Sciatic nerve (tissue), 2 donors: ENCODE measurements around the gene XRRA1. TPM values are rescaled to one million over a fixed set of nuclear protein-coding genes. Genes with fewer than 3 reads are reported as not detected.
"Not testable (repeated sequence)": the region's sequence is repeated elsewhere in the genome, so short reads cannot be mapped to it uniquely, and the experiment has no call there.

Source experiments
- ATAC-seq: fragments of 200-7000 bp; cut with Tn5 transposase; one replicate; pipeline ENCODE4 v1.9.1; 2020; ENCODE audit warnings: mild to moderate bottlenecking, moderate library complexity
- DNase-seq: peaks from one replicate; pipeline ENCODE4 v3.0.0-alpha.2; 2020; ENCODE audit warnings: low spot score
- intact Hi-C: fragments of 100-400 bp; cut with DNase I; formaldehyde crosslinking; loops from one replicate; pipeline ENCODE4 v1.14.2; 2022
- total RNA-seq: library from RNA; stranded (reverse); fragmentation: NEBNext Ultra II Directional; extraction: Animal tissue kit (Norgen Biotek cat#: 25700); gene quantifications from one replicate; pipeline ENCODE4 v1.2.1, GENCODE V29; 2021
- donor health status: DM: no; HTN: no; CAD: no.
- donor health status: DM: no; HTN: no; CAD: no.

XRRA1 gene
- total RNA-seq, 1 donor from 2014 or later = 18.5 TPM

DNA sequence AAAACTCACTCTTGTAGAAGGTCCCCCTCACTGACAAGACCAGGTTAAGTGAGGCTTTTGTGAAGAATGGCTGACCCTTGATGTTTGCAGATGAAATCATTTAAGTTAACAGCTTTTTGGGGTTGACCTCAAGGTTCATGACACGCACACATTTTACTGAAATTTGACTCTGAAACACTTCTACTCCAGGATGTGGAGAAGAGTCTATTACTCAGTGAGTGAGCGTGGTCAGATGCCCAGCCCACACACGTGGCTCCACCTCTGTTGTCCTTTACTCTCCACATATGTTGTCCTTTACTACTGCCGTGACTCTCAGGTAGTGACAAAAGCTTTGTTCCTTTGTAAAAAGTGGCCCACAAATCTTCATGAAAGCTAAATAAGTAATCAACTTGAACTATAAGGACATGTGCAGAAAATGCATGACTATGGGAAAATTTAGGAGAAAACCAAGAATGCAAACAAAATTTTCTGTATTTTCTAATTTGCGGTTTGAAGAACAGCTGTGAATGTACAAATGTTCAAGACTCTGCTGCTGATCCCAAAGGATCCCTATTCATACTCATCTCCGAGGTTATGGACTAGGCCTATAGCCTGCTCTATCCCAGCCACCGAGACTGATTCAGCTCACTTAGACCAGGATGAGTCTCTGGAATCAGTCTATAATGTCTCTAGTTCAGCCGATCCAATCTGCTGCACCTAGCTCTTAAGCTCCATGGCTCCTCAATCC lies 22.4 kb downstream of the XRRA1 start:
- no peak for ATAC-seq
- no peak for DNase-seq
- intact Hi-C loops = no loop called here

DNA sequence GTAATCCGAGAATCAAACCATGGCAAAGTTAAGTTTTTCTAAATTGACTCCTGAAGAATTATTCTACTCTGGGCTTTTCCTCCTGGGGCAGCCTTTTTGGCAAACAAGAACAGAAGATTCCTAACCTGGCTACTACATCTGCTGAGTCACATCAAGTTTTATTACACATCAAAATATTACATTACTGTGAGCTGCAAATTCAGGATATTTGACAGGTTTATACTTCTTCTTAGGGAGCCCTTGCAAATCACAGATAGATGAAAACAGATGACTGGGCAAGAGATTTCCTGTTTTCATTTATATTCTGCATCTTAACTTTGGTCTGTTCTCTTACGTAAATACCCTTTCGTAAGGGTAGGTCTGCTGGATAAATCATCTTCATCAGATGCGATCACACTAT lies 23.6 kb downstream of the XRRA1 start:
- no peak for DNase-seq
- intact Hi-C loops = no loop called here

DNA sequence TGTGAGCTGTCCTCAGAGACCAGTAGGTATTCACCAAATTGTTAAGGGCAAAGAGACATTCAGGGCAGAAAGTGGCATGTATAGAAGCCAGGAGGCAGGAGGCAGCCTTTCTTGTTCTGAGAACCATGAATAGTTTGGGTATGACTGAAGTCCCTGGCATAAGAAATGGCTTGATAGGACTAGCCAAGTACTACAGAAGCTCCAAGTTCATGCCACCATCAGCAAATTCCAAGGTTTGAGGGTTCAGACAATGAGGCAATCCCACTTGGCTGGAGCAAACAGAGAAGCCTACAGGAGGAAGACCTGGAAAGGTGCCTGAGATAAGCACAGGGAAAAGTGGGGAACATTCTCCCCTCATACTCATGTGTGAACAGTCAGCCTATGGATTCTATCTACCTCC lies 25.8 kb downstream of the XRRA1 start:
- intact Hi-C loops = no loop called here
- ATAC-seq (no peak), DNase-seq (no peak)

More for the DNA sequence above, 23.6 kb downstream of the XRRA1 start:
- no peak for ATAC-seq

DNA sequence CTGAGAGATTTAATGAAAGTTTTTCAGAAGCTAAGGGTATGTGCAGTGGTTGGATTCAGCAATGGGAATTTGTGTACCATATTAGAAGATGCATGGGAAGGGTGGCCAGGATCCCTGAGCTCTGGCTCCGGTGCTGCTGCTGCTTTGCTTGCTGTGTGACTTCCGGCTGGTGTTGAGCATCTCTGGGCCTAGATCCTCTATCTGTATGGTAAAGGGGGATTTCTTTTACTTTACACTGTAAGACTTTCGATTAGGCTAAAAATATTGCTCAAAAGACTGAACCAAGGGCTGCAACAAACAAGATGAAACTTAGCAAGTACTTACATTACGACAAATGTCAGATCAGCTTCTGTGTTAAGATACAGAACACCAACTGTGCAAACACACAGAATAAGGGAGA lies 39.1 kb downstream of the XRRA1 start:
- intact Hi-C loops = no loop called here
- no peak for DNase-seq
- ATAC-seq = no peak

DNA sequence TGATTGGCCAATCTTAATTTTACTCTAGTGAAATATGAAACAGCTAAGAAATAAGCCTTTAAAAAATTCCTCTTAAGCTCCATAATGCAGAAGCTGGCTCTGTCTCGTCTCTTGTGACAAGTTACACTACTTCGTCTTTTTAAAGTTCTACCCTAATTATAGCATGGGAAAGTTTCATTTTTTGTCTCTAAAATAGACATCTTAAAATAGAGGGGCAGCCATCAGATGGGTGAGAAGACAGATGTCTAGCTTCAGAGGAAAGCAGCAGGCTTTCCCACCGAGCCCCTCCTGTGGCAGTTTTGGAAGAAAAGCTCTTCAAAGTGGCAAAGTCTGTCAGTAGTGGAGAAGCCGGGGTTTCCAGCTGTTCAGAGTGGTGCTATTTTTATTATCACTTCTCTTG lies 39.5 kb downstream of the XRRA1 start:
- intact Hi-C loops = no loop called here
- DNase-seq = no peak
- ATAC-seq = no peak

DNA sequence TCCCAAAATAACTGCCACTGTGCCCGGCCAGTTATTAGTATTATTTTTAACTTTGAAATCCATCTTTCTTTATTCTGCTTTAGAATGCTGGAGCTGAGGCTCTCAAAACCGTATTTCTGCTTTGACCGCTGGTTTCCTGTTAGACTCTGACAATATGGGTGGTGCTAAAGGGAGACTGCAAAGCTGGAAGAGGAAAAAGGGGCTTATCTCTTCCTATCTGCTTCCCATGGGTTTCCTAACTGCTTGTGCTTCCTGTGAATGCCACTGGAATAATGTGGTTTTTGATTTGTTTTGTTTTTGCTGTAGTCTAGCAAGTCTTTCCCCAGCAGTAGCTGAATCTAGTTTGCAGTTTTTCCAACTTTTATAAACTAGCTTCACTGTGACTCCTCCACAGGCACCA lies 43.6 kb downstream of the XRRA1 start:
- DNase-seq (no peak), ATAC-seq (no peak)
- intact Hi-C loops = no loop called here

DNA sequence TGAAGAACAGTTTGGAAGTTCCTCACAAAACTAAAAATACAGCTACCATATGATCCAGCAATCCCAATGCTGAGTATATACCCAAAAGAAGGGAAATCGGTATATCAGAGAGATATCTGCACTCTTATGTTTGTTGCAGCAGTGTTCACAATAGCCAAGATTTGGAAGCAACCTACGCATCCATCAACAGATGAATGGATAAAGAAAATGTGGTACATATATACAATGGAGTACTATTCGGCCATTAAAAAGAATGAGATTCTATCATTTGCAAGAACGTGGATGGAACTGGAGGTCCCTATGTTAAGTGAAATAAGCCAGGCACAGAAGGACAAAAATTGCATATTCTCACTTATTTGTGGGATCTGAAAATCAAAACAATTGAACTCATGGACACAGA lies 46.5 kb downstream of the XRRA1 start:
- ATAC-seq = no peak
- intact Hi-C loops = no loop called here
- DNase-seq = no peak

DNA sequence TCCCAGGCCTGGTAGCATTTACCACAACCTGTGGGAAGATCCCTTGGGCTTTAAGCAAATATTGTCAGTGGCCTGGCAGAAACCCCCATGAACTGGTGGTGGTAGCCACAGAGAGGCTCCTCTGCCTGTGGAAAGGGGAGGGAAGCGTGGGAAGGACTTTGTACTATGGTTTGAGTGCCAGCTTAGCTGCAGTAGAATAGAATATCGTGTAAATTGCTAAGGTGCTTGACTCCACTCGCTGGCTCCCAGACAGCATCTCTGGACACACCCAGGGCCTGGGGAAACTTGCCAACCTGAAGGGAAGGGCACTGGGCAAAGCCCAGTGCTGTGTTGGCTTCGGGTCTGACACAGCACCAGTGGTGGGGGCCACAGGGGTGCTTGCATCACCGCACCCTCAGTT lies 52.6 kb downstream of the XRRA1 start:
- intact Hi-C loops = no loop called here
- no peak for ATAC-seq
- no peak for DNase-seq

DNA sequence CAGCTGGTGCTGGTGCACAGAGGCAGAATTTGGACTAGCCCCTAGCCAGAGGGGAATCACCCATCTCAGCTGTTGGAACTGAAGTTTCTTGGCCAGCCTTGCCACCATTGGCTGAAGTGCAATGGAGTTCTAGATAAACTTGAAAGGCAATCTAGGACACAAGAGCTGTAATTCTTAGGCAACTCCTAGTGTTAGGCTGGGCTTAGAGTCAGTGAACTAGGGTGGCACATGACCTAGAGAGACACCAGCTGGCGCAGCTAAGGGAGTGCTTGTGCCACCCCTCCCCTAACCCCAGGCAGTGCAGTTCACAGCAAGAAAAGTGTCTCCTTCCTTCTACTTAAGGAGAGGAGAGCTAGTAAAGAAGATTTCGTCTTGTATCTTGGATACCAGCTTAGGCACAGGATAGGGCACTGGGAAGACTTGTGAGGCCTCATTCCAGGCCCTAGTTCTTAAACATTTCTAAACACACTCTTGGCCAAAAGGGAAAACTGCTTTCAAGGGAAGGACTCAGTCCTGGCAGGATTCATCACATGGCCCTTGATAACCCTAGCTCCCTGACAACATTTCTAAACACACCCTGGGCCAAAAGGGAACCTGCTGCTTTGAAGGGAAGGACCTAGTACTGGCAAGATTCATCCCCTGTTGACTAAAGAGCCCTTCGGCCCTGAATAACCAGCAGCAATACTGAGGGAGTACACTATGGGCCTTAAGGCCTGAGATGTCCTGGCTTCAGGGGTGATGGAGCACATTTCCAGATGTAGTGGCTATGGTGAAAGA lies 53.4 kb downstream of the XRRA1 start:
- DNase-seq = no peak
- no peak for ATAC-seq
- intact Hi-C loops = no loop called here

DNA sequence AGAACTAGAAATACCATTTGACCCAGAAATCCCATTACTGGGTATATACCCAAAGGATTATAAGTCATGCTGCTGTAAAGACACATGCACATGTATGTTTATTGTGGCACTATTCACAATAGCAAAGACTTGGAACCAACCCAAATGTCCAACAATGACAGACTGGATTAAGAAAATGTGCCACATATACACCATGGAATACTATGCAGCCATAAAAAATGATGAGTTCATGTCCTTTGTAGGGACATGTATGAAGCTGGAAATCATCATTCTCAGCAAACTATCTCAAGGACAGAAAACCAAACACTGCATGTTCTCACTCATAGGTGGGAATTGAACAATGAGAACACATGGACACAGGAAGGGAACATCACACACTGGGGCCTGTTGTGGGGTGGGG lies 55.9 kb downstream of the XRRA1 start:
- intact Hi-C loops, DNase-seq, ATAC-seq: not testable (repeated sequence)

DNA sequence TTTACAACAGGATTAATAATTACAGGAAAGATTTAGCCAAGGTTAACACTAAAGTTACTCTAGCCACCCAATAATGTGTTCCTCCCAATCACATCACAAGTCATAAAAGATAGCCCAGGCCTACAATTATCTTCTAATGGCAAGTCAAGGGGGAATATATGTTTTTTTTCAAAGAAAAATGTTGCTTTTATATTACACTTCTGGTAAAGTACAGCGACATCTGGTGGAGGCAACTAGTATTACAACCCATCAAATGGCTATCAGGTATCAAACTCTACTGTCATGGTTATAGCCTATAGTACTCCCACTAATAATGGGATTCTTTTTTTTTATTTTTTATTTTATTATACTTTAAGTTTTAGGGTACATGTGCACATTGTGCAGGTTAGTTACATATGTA lies 71.8 kb downstream of the XRRA1 start:
- no peak for ATAC-seq
- no peak for DNase-seq
- intact Hi-C loops = no loop called here

DNA sequence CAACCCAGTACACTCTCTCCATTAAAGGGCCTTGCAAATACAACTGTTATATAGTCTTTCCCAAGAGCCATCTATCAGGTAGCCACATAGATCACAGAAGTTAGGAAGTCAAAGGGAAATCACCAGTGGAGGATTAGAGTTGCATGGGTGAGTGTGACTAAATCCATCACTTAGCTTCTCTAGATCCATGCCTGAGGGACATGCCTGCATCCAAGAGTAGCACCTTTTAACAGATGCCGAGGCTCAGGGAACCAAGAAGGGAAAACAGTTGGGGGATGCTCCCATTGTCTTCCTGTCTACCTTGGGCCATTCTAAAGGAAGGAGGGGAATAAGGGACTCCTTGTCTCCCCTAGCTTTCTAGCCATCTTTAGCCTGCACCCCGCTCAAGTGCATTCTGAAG lies 77.9 kb downstream of the XRRA1 start:
- no peak for ATAC-seq

DNA sequence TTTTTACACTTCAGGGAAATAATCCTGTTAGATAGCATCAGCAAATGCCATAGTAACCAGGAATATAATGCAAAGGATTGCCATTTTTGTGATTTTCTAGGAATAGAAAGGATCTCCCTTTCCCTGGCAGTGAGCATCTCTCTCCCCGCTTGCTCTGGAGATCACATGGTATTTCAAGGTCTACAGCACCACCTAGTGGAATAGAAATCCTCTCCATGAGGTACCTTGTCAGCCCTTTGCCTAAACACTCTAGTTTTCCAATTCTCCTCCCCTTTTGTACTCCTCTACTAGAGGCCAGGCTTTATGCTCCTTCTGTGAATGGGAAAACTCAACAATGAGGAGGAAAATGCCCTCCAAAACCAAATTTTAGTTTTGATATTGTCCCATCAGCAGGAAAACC lies 78.4 kb downstream of the XRRA1 start:
- no peak for ATAC-seq
- intact Hi-C loops = no loop called here

More for the DNA sequence above, 77.9 kb downstream of the XRRA1 start:
- DNase-seq = no peak
- intact Hi-C loops = no loop called here

DNA sequence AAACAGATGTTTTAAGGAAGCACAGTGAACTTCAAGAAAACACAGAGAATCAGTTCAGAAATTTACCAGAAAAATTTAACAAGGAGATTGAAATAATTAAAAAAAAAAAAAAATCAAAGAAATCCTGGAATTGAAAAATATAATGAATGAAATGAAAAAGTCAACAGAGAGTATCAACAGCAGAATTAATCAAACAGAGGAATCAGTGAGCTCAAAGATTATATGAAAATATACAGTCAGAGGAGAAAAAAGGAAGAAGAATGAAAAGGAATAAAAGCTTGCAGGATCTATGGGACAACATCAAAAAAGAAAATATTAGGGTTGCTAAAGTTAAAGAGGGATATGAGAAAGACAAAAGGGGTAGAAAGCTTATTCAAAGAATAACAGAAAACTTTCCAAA lies 82.3 kb downstream of the XRRA1 start:
- no peak for DNase-seq
- intact Hi-C loops = no loop called here
- no peak for ATAC-seq

More for the DNA sequence above, 78.4 kb downstream of the XRRA1 start:
- no peak for DNase-seq

DNA sequence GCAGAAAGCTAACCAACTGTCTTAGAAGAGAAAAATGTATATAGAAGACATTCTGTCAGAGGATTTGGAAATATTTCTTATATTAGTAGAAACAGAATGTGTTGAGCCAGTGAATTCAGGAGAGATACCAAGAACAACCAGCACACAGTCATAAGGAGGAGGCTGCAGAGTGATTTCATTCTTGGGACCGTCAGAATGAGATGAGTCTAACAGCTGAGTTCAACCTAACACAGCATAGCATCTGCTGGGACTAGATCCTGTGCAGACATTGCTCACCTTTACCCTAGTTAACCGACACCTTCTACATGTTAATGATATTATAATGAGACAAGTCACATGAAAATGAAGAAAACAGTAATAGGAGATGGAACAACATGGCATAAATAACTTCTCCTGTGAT lies 85.5 kb downstream of the XRRA1 start:
- no peak for DNase-seq
- intact Hi-C loops = no loop called here
- no peak for ATAC-seq

DNA sequence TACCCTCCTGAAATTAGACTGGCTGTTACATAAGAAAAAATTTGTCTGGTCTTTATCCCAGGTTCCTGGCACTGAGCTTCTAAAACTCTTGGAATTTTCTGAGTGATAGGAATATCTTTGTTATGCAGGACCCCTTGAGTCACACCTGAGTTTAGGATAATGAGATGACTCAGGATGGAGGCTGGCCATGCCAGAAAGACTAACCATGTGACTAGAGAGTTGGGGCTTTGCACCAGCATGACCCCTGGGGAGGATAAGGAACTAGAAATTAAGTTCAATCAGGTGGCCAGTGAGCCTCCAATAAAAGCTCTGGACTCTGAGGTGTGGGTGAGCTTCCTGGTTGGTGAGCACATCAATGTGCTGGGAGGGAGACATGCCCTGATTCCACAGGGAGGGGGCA lies 88.1 kb downstream of the XRRA1 start:
- DNase-seq (no peak), ATAC-seq (no peak)
- intact Hi-C loops = no loop called here

DNA sequence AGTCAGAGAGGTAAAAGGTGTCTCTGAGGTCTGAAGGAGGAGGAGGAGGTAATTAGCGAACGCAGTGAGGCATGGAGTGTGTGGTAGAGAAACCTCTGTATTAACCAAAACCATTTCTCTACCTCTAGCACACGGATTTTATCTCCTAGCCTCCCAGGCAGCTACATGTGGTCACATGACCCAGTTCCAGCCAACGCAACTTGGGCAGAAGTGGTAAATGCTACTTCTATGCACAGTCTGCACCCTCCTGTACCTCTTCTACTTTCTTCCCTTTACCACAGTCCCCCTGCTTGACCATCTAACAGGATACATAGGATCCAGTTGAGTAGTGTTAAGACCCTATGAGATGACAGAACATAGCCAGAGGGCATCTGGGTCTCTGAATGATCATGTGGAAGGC lies 95.7 kb downstream of the XRRA1 start:
- intact Hi-C loops = no loop called here
- no peak for ATAC-seq
- no peak for DNase-seq

DNA sequence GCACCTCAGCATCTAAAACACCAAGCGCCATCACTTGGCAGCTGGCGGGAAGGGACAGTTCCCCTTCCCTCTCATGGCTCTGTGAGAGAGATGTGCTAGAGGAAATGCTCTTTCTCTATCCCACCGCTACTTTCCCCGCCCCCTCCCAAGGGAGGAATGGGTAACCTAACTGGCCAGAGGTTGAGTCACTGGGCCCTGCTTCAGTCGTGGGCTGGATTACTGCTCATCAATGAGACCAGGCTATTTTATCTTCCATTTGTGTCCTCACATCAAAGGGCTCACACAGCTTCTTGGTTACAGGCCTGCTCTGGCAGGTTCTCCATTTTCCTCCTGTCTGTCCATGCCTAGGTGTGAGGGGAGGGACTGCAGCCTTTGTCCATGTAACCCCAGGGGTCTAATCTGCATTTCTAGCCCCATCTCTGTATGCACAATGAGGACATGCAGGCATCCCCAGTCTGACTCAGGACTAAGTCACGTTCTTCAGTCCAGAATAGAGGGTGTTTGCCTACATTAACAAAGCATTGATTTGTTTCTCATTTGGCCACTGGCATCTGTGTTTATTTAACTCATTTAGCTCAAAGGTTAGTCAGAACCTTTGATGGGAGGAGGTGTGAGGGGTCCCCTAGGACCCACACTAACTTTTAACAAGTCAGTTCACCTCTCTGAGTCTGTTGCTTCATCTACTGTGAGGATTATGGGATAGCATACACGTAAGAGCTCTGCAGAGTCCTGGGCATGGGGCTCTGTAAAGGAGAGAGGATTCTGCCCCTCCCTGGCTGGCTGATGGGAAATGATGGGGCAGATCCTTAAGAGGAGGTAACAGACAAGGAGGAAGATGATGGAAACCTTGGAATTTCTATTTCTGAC lies 99.1 kb downstream of the XRRA1 start:
- intact Hi-C loops = no loop called here
- no peak for ATAC-seq
- DNase-seq = no peak

DNA sequence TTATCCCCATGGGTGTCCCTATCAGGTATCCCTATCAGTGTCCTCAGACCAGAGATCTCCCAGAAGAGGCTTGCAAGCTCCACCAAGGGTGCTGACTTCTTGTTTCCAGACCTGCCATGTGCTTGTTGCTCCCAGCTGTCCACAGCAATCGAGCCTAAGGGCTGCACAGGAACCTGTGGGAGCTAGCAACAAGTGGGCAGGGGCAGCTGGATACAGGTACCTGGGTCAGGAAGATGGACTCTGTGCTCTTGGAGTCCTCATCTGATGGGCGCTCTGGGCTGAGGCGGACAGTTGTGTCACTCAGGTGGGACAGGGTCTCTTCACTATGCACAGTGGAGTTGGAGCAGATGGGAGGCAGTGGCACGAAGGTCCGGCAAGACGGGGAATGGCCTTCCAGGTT lies 101.0 kb downstream of the XRRA1 start:
- DNase-seq (no peak), ATAC-seq (no peak)
- intact Hi-C loops = no loop called here

DNA sequence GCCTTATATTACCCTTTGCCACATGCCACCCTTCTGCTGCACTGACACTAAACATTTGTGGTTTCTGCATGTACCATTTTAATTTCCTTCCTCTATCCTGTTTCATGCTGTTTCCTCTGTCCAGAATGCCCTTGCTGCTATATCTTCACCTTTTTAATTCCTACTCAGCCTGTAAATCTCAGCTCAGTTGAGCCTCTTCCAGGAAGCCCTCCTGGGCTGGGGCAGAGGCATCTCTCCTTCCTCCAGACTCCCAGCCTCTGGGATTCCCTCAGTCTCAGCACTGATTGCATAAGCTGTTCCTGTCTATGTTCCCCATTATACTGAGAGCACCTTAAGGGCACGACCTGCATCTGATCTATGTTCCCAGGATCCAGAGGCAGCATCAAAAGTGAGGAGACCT lies 101.5 kb downstream of the XRRA1 start:
- intact Hi-C loops = no loop called here
- no peak for ATAC-seq
- DNase-seq = no peak
